Measurements from ENCODE around the gene TMEM72.

DNA sequence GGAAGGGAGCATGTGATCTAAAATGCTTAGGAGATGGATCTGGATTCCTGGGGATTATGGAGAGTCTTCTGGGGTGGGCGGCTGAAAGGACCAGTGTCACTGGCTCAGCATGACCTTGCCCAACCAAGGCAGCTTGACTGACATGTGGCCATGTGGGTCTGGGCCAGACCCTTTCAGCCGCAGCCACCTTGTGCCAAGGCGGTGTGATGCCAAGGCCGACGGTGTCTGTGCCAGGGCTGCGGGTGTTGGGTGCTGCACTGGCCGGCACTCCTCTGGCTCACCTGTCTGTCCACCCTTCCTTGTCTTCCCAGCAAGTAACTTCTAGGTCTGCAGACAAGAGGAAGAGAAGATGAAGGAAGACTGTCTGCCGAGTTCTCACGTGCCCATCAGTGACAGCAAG is 58.7 kb downstream of the TMEM72 start:
- TF ChIP-seq, protein P1, sequence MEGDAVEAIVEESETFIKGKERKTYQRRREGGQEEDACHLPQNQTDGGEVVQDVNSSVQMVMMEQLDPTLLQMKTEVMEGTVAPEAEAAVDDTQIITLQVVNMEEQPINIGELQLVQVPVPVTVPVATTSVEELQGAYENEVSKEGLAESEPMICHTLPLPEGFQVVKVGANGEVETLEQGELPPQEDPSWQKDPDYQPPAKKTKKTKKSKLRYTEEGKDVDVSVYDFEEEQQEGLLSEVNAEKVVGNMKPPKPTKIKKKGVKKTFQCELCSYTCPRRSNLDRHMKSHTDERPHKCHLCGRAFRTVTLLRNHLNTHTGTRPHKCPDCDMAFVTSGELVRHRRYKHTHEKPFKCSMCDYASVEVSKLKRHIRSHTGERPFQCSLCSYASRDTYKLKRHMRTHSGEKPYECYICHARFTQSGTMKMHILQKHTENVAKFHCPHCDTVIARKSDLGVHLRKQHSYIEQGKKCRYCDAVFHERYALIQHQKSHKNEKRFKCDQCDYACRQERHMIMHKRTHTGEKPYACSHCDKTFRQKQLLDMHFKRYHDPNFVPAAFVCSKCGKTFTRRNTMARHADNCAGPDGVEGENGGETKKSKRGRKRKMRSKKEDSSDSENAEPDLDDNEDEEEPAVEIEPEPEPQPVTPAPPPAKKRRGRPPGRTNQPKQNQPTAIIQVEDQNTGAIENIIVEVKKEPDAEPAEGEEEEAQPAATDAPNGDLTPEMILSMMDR (conservative IDR thresholded peaks at IDR 0.05; ENCODE audit: low read length) = no peak
- no peak for TF ChIP-seq EZH2phosphoT487 (IDR thresholded peaks at IDR 0.05; ENCODE audit: borderline replicate concordance)
